CD4-positive, alpha-beta T cell treated with Interleukin-6 at 100 ng/mL for 8 hours (primary cell): ENCODE results near the gene UBR4.

Experiments
- DNase-seq: peaks from one replicate; pipeline ENCODE4 v3.0.0-alpha.2; 2020; ENCODE audit warnings: mixed read lengths, low spot score

Gene UBR4

GRCh38 chr1:19071674-19072281 is 138.3 kb downstream of the UBR4 start:
- no peak for DNase-seq

- no peak for DNase-seq
Observed at GRCh38 chr1:19070891-19071621, 139.0 kb downstream of the UBR4 start.

DNA sequence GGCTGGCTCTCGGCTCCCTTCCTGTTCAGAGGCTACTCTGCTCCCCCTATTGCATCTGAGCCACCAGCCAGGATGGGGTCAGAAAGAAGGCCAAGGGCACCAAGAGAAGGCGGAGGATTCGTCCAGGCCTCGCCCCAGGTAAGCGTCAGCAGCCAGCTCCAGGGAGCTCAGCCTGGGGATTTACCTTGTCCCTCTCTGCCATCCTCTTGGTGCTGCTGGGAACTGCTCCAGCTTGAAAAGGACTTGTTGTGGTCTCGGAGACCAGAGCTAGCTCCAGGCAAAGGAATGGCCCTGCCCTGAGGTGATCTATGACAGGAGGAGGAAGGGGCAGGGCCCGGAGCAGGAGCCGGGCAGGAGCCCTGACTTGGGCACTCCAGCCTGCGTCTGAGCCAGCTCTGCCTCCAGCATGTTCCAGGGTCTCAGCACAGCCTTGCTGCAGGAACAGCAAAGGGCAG is 139.8 kb downstream of the UBR4 start:
- DNase-seq: no peak

DNA sequence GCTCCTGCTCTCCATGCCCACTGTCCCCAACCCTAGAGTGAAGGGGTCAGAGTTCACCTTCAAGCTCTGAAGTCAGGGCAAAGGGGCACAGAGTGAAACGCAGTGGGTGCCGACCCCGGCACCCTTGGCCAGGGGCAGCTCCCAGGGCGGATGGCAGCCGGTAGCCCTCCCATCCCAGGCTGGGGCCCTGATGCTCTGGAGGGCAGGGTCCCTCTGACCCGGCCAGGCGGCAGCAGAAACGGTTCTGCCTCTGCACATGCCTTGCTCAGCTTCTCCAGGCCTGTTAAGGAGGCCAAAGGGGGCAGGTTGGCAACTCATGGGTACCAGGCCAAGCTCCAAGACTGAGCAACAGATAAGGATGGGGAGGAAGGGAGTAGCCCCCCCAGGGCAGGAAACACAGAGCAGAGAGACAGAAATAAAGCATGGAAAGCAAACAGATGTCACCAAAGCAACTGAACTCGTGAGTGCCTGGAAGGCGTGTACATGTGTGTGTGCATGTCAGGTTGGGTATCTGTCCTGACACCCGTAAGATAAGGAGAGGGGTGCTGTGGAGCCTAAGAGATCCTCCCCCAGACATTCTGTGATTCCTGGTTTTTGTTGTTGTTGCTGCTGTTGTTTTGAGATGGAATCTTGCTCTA is 141.3 kb downstream of the UBR4 start:
- DNase-seq: no peak

DNA sequence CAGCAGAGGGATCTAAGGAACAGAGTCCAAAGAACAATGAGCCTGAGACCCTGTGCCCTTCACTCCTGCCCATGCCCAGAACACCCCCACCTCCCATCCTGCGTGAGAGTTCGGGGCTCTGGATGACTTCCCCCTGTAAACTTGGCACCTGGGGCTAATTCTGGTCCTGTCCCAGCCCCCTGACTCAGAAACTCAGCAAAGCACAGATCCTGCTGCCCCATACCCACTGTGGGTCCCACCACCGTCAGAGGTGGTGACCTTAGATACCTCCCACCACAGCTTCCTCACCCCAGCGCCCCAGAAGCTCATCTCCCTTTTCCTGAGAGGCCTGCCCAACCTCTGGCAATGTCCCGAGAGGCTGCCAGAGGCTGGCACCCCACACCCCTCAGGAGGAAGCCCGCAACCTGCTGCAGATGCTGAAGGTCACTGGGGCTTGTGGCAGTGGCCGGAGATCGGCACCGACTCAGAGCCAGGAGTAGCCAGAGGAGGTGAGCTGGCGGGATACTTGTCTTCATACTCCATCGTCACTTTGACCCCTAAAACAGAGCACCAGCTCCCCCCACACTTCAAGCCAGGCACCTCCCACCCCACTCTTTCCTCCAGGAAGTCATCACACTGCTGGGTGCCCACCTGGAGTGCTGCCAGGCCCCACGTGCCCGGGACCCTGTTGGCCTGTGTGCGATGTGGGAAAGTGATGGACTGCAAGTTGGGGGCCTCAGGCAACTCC is 142.0 kb downstream of the UBR4 start:
- no peak for DNase-seq

GRCh38 chr1:19067182-19067911 is 142.7 kb downstream of the UBR4 start:
- DNase-seq: no peak

DNA sequence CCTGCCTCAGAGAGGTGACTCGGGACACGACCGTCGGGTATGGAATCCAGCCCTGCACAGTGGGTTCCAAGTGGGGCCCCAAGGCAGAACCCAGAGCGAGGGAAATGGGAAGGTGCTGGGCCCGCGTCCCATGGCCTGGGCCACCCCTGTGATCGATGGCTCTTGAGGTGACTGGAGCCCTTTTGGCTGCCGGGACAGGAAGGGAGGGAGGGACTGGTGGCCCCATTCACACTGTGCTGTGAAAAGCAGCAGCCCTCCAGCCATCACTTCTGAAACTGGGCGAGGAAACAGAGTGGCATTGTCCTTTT is 143.2 kb downstream of the UBR4 start:
- DNase-seq: no peak

GRCh38 chr1:19066248-19066873 is 143.7 kb downstream of the UBR4 start:
- DNase-seq: no peak

- DNase-seq: no peak
Observed at GRCh38 chr1:19065526-19066247, 144.4 kb downstream of the UBR4 start.

GRCh38 chr1:19064906-19065450 is 145.1 kb downstream of the UBR4 start:
- DNase-seq: no peak

GRCh38 chr1:19063122-19063521 is 146.9 kb downstream of the UBR4 start:
- DNase-seq: no peak

GRCh38 chr1:19062258-19063029 is 147.6 kb downstream of the UBR4 start:
- DNase-seq: no peak

DNA sequence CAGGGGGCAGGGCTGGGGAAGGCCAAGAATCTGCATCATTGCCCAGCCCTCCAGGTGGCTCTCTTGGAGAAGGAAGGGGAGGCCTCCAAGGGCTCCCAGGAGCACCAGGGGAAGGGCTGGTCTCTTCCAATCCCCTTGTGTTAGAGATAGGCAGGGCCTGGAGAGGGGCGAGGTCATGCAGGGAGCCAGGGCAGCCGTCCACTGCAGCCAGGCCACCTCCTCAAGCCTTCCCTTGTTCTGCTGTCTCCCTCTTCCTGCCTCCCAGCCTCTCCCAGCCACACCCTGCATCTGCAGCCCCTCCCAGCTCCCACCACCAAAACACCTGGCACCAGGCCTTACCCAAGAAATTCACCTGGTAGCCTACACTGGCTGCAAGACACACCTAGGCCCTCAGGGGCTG is 148.3 kb downstream of the UBR4 start:
- DNase-seq: no peak

- DNase-seq: no peak
Observed at GRCh38 chr1:19061343-19061742, 148.7 kb downstream of the UBR4 start.

DNA sequence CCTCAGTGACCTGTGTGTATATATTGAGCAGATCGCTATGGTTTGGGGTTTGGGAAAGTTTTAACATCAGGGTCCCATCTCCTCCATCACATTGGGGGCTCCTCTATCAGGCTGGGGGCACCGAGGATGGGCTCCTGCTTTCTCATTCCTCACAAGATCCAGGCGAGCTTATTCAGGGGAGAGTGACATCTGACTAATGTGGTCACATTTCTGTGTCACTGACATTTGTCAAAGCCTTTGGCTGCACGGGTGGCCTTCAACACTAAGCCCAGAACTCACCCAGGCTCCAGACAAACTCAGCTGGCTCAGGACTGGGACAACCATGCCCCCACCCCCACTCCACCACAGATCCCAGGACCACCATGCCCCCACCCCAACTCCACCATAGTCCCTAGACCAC is 150.3 kb downstream of the UBR4 start:
- no peak for DNase-seq

DNA sequence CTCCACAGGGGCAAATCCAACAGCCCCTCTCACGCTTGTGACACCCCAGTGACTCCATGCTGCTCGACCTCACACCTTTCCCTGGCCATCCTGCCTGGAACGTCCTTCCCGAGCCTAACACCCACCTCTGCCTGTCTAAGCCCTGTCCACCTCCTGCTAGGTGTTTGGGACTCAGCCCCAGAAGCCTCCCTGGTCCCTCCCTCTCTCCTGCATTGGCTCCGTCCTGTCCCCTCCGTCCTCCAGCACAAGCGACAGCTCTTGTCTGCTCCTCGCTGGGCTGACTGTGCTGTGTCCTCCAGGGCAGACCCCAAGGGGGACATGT is 151.6 kb downstream of the UBR4 start:
- no peak for DNase-seq

- no peak for DNase-seq
Observed at GRCh38 chr1:19057784-19058475, 152.1 kb downstream of the UBR4 start.

GRCh38 chr1:19057182-19057779 is 152.8 kb downstream of the UBR4 start:
- DNase-seq: no peak

- DNase-seq: no peak
Observed at GRCh38 chr1:19055701-19056100, 154.4 kb downstream of the UBR4 start.
